Measurements from ENCODE around the gene CACNA1I.
A peak's percentile ranks its signal among the peaks of the same experiment; 100 is the strongest.
"Not testable (repeated sequence)": the region's sequence is repeated elsewhere in the genome, so short reads cannot be mapped to it uniquely, and the experiment has no call there.

The CACNA1I gene

DNA sequence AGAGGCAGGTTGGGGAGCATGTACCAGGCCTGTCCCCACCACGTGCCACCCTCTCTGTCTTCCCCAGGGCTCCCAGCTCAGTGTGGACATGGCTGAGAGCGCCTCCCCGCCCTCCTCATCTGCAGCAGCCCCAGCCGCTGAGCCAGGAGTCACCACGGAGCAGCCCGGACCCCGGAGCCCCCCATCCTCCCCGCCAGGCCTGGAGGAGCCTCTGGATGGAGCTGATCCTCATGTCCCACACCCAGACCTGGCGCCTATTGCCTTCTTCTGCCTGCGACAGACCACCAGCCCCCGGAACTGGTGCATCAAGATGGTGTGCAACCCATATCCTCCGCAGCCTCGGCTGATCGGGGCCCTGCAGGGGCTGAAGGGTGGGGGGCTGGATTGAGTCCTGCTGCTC lies at the start of gene CACNA1I:
Gene CACNA1I (plus strand): TSS at position 89 of the 400 bp plus-strand sequence. CDS start 0 bp downstream, at position 89.
- no peak for DNase-seq (ENCODE audit: low spot score)

DNA sequence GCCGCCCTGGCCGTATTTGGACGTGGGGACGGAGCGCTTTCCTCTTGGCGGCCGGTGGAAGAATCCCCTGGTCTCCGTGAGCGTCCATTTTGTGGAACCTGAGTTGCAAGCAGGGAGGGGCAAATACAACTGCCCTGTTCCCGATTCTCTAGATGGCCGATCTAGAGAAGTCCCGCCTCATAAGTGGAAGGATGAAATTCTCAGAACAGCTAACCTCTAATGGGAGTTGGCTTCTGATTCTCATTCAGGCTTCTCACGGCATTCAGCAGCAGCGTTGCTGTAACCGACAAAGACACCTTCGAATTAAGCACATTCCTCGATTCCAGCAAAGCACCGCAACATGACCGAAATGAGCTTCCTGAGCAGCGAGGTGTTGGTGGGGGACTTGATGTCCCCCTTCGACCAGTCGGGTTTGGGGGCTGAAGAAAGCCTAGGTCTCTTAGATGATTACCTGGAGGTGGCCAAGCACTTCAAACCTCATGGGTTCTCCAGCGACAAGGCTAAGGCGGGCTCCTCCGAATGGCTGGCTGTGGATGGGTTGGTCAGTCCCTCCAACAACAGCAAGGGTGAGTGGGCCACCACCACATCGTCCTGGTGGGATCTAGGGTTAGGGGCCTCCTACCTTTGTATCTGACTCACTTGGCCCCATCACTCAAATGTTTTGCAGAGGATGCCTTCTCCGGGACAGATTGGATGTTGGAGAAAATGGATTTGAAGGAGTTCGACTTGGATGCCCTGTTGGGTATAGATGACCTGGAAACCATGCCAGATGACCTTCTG lies 49.3 kb upstream of the CACNA1I start:
- not testable (repeated sequence) for DNase-seq (ENCODE audit: low spot score)

GRCh38 chr22:39522091-39522490 lies 48.5 kb upstream of the CACNA1I start:
- not testable (repeated sequence) for DNase-seq (ENCODE audit: low spot score)

DNA sequence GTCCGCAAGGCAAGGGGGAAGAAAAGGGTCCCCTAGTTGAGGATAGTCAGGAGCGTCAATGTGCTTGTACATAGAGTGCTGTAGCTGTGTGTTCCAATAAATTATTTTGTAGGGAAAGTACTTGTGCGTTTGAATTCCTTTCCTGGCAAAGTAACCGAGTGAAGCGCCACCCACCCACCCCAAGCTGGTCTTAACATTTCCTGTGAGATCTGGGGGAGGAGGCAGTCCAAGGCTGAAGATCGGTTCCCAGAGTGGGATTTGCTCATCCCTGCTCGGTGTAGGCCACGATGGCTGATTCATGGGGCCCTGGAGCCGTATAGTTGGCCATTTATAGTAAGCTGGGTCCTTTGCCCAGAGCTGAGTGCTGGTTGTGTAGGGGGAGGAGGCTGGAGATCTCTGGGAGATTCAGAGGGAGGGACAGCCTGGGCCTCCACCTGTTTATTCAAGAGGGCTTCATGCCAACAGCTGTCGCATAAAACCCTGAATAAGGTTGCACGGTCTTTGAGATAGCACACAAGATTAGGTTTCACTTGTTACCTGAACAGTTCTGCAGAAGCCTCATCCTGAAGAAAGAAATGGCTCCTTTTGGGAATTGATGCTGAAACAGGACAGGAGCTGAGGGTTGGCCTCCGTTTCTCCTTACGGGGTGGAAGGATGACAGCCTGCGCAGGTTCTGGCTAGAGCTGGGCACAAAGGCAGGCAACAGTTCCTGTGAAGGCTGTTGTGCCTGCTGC lies 47.8 kb upstream of the CACNA1I start:
- peak; percentile 56 for DNase-seq (ENCODE audit: low spot score)

GRCh38 chr22:39524089-39524752 lies 46.3 kb upstream of the CACNA1I start:
- no peak for DNase-seq (ENCODE audit: low spot score)

DNA sequence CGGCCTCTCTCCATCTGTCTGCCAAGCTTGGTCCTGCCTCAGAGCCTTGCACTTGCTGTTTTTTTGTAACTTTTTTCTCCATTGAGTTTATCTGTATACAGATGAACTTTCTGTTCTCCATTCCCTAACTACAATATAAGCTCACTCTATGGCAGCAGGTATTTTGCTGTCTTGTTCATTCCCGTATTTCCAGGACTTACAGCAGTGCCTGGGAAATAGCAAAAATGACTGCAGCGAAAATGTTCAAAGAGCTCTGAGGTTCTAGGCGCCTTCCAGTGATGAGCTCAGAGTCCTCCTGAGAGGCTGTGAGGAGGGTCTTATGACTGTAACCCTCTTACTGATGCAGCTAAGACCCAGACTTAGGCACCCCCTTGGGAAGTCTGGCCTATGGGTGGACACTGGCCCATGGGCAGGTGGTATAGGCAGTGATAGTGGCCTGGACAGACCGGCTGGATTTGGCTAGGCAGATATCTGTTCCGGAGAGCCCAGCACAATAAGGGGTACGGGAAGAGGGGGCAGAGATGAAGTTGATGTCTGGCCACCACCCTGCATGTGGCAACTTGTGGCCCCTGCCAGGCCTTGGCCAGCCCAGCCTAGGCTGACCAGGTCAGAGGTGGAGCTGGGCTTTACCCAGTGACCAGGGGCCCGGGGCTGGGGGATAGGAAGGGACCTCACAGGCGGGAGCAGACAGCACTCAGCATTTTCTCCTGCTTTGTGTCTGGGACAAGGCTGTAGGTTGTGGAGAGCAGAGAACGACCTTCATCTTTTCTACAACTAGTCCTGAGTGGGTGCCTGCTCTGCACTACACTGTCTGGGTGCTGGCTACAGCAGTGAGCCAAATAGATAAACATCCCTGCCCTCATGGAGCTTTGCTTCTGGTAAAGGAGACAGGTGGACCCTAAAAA lies 45.5 kb upstream of the CACNA1I start:
- DNase-seq (ENCODE audit: low spot score) = no peak

GRCh38 chr22:39525658-39525975 lies 44.9 kb upstream of the CACNA1I start:
- no peak for DNase-seq (ENCODE audit: low spot score)

DNA sequence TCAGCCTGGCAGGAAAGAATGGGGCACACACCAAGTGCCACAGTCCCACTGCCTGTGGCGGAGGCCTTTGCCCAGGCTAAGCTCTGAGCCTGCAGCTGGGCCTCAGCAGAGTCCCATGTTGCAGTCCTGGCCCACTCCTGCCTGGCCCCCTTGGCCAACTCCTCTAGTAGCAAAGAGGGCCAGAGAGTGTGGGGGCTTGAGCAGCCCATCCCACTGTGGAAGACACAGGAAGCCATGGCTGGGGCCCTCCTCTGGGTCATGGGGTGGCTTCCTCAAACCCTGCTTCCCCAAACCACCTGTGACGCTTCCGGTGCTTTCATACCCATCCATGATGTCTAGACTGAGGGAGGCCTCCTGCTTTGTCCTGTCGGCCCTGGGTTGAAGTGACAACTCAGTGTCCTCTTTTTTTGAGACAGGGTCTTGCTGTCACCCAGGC lies 43.8 kb upstream of the CACNA1I start:
- DNase-seq (ENCODE audit: low spot score) = no peak

DNA sequence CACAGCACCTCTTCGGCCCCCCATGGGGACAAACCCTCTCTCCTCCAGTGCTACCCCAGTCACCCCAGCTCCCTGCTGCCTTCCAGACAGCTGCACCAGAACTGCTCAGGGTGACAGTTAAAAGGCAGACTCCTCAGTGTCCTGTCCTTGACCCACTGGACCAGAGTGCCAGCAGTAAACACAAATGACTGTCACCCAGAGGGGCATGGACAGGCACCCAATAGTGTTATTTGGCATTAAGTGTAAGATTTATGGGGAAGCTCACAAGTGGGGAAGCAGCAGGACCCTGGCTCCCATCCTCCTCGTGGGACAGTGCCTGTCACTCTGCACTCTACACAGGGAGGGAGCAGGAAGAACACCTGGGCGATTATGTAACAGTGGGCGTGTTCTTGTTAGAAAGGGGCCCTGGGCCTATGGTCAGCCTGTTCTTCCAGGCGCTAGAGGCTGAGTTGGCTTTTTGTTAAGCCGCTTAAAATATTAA lies 43.0 kb upstream of the CACNA1I start:
- no peak for DNase-seq (ENCODE audit: low spot score)

DNA sequence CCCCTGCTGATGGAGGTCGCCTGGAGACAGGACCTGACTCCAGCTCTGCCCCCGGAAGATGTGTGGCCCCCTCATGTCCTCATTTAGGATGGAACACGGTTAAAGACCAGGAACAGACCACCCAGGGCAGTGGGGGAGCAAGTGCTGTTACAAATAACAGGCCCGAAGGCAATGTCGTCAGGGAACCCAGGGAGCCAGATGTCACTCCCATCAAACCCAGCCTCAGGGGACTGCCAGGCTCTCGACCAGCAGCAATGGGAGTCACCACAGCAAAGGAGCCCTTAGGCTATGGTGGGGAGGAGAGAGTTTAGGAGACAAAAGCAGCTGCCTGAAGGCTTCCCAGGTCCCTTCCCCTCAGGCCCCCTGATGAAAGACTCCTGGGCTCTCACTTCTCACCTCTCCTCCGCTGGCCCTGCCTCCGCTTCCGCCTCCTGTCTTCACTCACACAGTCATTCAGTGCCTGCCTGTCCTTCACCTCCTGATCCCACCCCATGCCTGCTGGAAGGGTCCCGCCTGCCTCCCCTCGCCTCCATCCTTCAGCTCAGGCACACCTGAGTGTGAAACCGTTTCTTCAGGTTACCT lies 42.4 kb upstream of the CACNA1I start:
- DNase-seq (ENCODE audit: low spot score) = no peak

GRCh38 chr22:39528681-39529486 lies 41.7 kb upstream of the CACNA1I start:
- DNase-seq (ENCODE audit: low spot score) = peak; percentile 96

- no peak for DNase-seq (ENCODE audit: low spot score)
These were observed 41.1 kb upstream of the CACNA1I start for GRCh38 chr22:39529487-39529851.

GRCh38 chr22:39530116-39530515 lies 40.4 kb upstream of the CACNA1I start:
- no peak for DNase-seq (ENCODE audit: low spot score)

GRCh38 chr22:39530692-39531331 lies 39.7 kb upstream of the CACNA1I start:
- DNase-seq (ENCODE audit: low spot score) = no peak

- DNase-seq (ENCODE audit: low spot score) = peak; percentile 99
These were observed 38.1 kb upstream of the CACNA1I start, which contains the start of gene RPS19BP1 for GRCh38 chr22:39532215-39533073. Gene RPS19BP1, minus strand, starts transcription at chr22:39532748. Its CDS starts 10 bp downstream, at chr22:39532738.

DNA sequence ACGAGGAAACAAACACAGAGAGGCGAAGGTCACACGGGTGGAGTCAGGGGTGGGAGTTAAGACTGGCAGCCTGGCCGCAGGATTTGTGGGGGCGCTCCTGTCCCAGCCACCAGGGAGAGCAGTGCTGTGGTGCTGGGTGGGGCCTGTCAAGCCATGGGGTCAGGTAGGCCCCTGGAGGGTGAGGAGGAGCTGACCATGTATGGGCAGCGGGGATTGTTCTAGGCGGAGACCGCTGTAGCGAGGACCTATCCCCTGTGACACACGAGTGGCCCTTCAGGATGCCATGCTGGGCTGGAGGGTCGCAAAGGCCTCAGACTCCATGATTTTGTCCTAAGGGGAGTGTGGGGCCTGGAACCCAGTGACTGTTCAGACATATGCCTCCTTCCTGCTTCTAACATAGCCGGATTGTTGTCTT lies 36.5 kb upstream of the CACNA1I start:
- no peak for DNase-seq (ENCODE audit: low spot score)

DNA sequence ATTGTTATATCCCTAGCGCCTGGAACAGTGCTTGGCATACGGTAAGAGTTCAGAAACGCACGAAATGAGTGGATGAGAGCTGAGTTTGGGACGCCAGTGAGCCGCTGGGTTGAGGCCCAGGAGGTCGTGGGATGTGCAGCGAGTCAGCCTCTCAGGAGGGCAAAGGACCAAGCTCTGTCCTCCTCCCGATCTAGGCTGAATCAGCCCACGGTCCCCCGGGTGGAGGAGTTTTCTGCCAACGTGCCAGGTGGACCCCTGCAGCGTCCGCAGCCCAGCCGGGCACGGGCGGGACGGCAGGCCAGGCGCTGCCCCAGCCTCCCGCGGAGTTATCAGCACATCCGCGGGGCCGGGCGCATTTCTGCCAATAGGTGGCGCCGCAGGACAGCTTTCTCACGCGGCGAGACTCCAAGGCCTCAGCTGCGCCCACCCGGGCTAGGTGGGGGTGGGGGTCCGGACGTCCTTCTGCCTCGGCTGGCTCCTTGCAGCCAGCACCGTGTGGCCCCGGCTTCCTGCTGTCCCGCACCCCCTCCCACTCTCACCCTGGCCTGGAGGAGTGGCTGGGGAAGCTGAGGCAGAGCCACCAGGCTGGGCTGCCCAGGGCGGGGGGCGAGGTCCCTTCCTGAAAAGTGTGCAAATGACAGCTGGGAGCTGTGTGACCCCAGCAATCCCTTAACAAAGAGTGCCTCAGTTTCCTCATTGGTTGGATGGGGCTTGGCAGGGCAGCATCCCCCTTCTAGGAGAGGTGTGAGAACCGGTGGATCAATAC lies 35.8 kb upstream of the CACNA1I start:
- peak; percentile 79 for DNase-seq (ENCODE audit: low spot score)

GRCh38 chr22:39535357-39535725 lies 35.2 kb upstream of the CACNA1I start:
- no peak for DNase-seq (ENCODE audit: low spot score)
